HPDE6-E6E7 (cell line): Measurements from ENCODE around the gene MKRN2OS.

Experiments
- DNase-seq: peaks from one replicate; pipeline ENCODE4 v3.0.0; 2011; ENCODE audit warnings: missing footprints; ENCODE audit errors: extremely low spot score

The MKRN2OS gene

DNA sequence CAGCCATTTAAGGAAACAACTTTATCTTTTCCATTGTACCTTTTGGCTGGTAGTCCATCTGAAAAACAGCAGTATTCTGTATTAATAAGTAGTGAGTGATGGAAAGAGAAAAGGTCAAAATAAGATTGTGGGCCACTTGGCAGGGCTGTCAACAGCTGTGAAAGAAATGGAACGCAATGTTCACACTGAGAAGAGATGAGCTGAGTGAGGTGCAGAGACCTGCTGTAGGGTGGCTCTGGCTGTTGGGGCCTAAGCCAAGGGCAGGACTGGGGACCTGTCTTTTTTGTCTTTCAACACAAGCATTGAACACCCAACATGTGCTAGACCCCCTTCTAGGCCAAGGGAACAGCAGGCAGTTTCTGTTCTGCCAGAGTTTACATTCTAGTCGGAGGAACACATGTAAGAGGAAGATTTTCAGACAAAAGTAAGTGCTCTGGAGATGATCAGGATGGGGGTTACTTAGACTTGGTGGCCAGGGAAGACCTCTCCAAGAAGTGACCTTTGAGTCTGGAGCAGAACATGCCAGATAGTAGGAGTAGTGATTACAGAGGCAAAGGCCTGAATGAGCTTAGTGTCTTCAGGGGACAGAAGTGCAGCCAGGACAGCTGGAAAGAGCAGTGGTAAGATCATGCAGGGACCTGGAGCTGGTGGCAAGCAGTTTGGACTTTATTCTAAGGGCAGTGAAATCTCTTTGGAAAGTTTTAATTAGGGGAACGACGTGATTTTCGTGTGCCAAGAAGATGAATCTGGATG is 31.4 kb downstream of the MKRN2OS start:
- DNase-seq: no peak

DNA sequence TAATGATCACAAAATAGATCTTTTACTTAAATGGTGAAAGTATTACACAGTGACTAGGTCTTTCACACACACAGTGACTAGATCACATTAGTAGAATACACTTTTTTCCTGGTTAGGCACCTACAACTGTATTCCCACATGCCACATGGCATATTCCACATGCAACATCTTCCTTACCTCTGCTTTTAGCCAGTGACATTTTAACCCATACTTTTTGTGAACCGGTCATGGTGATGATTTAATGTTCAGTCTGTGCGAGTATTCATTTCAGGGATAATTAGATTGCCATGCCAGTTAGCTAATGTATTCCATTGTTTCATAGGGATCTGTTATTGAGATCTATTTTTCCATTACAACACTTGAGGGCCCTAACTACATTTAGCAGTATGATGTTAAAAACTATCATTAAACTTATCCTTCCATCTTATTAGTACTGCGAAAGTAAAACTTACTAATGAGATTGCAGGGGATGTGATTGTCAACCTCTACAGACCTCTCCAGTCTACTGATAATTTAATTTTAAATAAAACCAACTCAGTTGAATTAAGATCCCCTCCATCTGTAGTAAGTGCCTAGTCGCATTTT is 32.7 kb downstream of the MKRN2OS start:
- DNase-seq: no peak

DNA sequence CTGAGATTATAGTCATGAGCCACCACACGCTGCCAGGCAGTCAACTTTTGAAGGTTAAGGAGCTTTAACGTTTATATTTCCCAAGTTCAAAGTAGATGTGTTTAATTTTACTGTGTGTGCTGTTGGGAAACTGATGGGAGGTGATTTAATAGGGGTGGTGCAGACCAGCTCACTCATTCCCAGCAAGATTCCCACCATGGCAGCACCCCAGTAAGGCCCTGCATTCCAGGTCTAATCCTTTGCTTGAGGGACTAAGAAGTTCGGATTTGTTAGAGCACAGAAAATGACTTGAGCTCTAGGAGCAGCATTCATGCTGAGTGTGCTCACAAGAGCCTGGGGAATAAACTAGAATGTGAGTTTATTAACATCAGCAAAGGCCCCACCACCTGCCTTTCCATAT is 35.8 kb downstream of the MKRN2OS start:
- DNase-seq: no peak

DNA sequence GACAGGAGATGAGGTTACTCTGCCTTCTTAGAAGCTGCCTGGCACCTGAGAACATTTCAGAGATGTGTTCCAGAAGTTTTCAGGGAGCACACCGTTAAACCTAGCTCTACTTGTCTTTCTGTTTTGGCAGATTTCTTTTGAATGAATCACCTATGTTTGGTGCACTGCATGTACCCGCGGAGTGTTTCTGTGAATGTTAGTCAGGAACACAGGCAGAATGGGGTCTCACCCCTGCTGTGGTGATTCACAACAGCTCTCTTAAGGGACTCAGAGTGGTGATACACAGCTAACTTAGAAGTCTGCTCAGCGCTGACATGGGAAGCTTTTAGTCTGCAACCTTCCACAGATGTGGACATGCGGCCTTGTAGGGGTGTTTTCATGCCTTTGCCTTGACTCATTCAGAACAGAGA is 37.0 kb downstream of the MKRN2OS start:
- DNase-seq: peak; percentile 19

DNA sequence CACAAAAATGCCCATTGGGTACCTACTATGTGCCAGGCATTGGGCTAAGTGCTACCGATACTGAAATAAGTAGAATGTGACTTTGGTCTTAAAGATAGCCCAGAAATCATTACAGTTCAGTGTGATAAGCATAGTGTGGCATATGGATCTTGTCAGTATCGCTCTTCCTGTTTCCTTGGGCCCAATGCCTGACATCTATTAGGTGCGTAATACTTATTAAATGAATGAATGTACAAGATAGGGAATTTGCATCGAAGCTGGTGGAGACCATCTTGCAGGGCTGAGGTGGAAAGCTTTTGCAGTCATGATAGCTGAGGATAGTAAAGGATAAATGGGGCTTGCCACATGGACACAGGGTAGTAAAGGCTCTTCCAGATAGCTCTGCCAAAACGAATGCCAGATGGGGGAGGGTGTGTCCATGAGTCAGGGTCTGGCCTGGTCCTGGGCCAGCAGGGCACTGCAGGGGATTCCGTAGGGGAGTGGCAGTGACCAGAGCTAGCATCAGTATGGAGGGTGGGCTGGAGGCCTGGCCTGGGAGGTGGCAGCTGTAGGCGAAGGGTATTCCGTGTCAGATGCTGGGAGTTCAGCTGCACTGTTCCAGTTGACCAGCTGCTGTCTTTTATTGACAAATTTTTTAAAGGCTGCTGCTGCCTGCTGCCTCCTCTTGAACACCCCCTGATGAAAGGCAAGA is 37.6 kb downstream of the MKRN2OS start:
- DNase-seq: no peak

DNA sequence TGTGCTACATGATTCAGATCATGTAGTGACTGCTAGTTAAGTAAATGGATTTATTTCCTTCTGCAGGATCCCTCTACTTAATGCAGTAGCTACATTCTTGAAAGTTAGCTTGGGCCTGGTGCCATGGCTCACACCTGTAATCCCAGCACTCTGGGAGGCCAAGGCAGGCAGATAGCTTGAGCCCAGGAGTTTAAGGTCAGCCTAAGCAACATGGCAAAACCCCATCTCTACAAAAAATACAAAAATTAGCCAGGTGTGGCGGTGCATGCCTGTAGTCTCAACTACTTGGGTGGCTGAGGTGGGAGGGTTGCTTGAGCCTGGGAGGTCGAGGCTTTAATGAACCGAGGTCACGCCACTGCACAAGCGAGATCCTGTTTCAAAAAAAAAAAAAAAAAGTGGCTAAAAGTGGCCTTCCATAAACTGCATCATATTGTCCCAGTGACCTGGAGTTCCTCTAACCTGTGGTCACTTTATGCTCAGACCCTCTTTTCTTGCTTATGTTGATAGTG is 39.0 kb downstream of the MKRN2OS start:
- DNase-seq: no peak

DNA sequence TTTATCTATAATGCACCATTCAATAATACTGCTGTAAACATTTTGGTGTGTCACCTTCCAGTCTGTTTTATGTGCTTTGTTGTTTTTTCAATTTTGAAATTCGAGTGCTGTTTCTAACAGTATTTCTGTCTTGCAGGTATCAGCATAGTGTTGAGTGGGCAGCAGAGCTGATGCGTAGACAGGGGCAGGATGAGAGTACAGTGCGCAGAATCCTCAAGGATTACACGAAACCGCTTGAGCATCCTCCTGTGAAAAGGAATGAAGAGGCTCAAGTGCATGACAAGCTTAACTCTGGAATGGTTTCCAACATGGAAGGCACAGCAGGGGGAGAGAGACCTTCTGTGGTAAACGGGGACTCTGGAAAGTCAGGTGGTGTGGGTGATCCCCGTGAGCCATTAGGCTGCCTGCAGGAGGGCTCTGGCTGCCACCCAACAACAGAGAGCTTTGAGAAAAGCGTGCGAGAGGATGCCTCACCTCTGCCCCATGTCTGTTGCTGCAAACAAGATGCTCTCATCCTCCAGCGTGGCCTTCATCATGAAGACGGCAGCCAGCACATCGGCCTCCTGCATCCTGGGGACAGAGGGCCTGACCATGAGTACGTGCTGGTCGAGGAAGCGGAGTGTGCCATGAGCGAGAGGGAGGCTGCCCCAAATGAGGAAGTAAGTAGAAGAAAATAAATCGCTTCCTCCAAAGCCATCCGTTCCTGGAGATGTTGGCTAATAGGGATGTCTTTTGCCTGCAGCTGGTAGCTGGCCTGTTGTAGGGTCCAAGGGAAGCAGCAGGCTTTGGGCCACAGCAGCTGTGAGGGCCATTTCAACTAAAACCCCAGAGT is 42.0 kb downstream of the MKRN2OS start:
- no peak for DNase-seq

DNA sequence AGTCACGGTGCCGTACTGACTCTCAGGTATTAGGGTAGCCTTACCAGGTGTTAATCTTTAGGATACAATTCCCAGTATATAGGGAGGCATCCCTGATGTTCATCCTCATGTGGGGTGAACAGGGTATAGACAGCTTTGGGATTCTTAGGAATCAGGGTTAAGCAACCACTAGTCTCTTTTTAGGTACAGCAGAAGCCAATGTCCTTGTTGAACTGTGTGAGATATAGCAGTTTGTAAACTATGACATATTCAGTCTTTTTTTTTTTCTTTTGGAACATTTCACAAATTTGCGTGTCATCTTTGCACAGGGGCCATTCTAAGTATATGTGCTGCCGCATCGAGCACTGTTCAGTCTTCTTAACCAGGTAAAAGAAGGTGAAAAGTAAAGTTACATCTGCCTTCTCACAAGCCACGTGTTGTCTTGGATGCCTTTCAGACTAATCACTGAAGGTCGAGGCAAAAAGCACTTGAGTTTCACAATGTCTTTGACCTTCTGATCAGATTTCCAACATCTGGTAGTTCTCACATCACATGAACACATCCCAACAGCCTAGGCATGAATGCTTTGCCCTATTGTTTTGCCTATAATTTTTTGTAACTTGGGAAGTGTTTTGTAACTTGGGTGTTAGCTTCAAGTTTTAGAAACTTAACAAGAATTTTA is 43.8 kb downstream of the MKRN2OS start:
- no peak for DNase-seq

DNA sequence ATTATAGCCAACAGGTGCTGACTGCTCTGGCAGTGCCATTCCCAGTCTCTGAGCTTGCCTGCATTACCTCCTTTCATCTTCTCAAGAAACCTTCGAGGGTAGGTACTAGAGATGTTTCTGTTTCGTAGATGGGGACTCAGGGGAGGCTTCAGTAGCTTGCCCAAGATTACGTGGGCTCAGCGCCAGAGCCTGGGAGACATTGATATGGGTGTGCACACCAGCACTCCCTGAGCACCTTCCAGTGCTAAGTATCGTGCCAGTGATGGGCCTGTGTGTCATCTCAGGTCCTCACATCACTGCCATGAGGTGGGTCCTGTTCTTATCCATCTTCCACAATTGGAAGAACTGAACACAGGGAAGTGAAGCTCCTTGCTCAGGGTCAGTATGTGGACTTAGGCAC is 45.8 kb downstream of the MKRN2OS start:
- no peak for DNase-seq

DNA sequence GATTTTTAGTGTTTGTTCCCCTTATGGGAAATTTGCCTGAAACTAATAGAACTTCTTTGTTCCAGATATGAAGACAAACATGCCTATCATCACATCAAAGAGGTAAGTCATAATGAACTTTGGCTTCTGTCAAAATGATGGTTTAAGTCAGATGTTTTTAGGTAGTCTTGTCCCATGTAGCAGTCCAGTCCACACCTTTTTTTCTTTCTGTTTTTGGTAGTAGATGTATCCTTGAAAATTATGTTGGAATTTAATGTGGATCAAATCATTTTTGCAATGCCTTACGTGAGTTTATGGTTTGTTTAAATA is 48.9 kb downstream of the MKRN2OS start:
- DNase-seq: no peak

DNA sequence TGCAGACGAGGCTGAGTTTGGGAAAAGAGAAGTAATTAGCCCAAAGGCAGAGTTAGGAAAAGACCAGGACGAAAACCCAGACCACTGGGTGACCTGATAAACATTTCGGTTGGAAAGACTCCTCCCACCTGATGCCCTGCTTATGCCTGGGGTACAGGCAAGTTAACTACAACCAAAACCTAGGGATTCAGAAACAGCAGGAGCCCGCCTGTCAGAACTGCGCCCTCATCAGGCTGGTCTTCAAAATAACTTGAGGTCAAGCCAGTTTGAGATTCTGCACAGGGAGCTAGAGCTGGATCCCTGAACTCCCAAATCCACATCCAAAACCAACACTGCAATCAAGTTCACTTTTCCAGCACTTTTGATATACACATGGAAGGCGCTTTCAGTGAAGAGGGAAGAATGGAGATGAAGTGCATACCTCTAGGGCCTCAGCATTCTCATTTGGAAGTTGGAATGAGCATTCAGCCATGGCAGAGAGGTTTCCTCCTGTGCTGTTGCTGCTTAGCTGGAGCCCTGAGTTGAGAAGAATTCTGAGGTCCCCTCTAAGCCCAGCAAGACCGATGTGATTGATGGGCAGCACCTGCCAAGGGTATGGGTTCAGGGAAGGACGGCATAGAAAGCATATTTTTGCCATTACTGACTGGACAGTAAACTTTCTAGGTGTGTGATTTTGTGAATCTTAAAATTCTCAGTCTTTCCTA is 49.4 kb downstream of the MKRN2OS start:
- DNase-seq: no peak

DNA sequence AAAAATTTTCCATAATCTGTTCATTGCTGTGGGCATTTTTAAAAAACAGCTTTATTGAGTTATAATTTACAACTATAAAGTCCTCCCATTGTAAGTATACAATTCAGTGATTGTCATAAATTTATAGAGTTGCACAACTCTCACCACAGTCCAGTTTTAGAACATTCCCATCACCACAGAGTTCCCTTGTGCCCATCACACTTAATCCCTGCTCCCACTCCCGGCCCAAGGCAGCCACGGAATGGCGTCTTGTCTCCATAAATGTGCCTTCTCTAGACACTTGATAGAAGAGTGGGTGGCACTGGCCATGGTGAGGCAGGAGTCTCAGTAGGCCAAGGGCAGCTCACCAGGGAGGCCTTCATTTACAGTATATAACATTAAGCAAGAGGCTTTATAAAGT is 54.8 kb downstream of the MKRN2OS start:
- no peak for DNase-seq

DNA sequence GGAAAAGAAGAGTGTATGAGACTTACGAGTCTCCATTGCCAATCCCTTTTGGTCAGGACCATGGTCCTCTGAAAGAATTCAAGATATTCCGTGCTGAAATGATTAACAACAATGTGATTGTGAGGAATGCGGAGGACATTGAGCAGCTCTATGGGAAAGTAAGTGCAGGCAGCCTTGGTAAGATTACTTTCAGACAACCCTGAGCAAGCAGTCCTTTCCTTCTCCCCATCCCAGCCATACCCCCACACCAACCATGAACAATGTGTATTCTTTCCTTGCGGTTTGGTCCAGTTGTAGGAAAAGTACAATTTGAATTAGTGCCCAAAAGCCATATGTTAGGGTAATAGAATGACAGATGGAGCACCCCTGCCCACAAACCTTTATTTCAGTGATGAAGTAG is 55.5 kb downstream of the MKRN2OS start:
- no peak for DNase-seq
